Measurements from ENCODE around the gene BLTP3A. TPM values are rescaled to one million over a fixed set of nuclear protein-coding genes. Genes with fewer than 3 reads are reported as not detected.

The BLTP3A gene
- total and polyA plus RNA-seq, 2 of the 8 experiments (the other 6 are each of a cell fraction or from before 2014, with no cell fraction given): 8.5 to 17.2 TPM

DNA sequence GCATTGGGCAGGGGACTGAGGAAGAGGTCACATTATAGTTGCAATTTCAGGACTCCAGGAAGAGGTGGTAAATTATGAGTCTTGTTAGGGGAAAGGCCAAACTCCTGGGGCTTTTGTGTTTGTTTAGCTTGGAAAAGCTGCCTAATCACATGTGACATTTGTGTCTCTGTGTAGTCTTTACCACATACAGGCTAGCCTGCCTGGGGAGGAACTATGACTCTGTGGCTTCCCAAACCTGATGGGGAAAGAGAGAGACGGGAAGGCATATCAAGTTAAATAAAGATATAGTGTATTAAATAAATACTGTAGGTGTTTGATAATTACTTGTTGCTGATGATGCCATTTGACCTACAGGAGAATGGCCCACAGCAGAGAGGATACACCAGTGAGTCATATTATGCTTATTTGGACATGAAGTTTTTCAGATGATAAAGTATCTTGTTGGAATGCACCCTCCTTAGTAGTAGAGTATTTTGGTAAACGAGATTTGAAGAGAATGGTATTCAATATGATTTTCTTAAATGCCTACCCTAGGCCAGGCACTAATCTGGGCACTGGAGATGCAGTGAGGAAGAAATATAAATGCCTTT, 4.0 kb downstream of the BLTP3A start:
- no peak for DNase-seq (ENCODE audit: low read depth in 1 of 2, low spot score in 2 of 2)
- H2BK120ac ChIP-seq (replicated peaks; ENCODE audit: low read depth, low read length): no peak overlapping the region
- H3K56ac ChIP-seq (replicated peaks; ENCODE audit: insufficient read length, low read depth, low read length): no peak overlapping the region
- H2BK15ac ChIP-seq (ENCODE audit: low read length): no peak overlapping the region
- H4K91ac ChIP-seq (replicated peaks; ENCODE audit: insufficient read length, low read length): no peak overlapping the region
- CTCF ChIA-PET (ENCODE audit: partially characterized antibody): interaction anchor here (0.5 kb wide), 1 partner anchor 16 kb away, joined by 3 read pairs; no protein-coding TSS in a partner anchor
- peaks cover 0 to 62% of the 10 kb centered on the region in 2 experiments; a peak in 3 of 4 replicates for H3K79me2 ChIP-seq (ENCODE audit: control insufficient read depth in 1 of 2, insufficient read depth in 2 of 2, low read length in 2 of 2)
- H3K23ac ChIP-seq (ENCODE audit: insufficient read length): no peak overlapping the region
- H4K8ac ChIP-seq (ENCODE audit: extremely low read depth, insufficient read depth, low read length): no peak overlapping the region
- no peak overlapping the region for H2BK12ac ChIP-seq (ENCODE audit: low read depth, low read length)
- H2BK20ac ChIP-seq (ENCODE audit: low read length): no peak overlapping the region
- no peak overlapping the region for H3K4ac ChIP-seq (replicated peaks; ENCODE audit: insufficient read length, low read depth, low read length)
- H3K9me3 ChIP-seq (ENCODE audit: insufficient read depth in 2 of 2, low read depth in 1 of 2, low read length in 1 of 2): no peaks in the 10 kb centered on the region
- no peaks in the 10 kb centered on the region for H3K27me3 ChIP-seq (replicated peaks in 1 of 4; ENCODE audit: control insufficient read depth in 3 of 4, extremely low read depth in 1 of 4, insufficient read depth in 3 of 4, low read length in 3 of 4)
- FAIRE-seq: no peak
- H4K20me1 ChIP-seq (replicated peaks in 1 of 2; ENCODE audit: control insufficient read depth in 1 of 2, insufficient read depth in 2 of 2, low read length in 2 of 2): peaks cover 0 to 1% of the 10 kb centered on the region in 2 experiments
- H2BK5ac ChIP-seq (ENCODE audit: low read depth, low read length): no peak overlapping the region
- WGBS, 2 experiments (ENCODE audit: extremely low coverage in 1 of 2, insufficient coverage in 1 of 2, insufficient read length in 1 of 2, insufficient replicate concordance in 2 of 2, low coverage in 1 of 2, low lambda C conversion rate in 2 of 2, missing lambda C conversion rate in 1 of 2): 83% methylated on average over 2 of the region's 2 CpGs; no CpG with 5 or more reads in 1 of the 2 experiments
- H3K18ac ChIP-seq (ENCODE audit: extremely low read depth, low read length): no peak overlapping the region
- TF ChIP-seq POLR2A (IDR thresholded peaks at IDR 0.05; ENCODE audit: control extremely low read depth in 1 of 2, low read depth in 2 of 2, low read length in 2 of 2): no peak
- H3K4me2 ChIP-seq (ENCODE audit: insufficient read depth in 1 of 2, low read depth in 2 of 2, low read length in 2 of 2): no peak overlapping the region
- POLR2A ChIA-PET (ENCODE audit: partially characterized antibody): interaction anchor here (0.6 to 4.8 kb wide), 5 partner anchors 11 to 53 kb away, joined by 3 to 24 read pairs (median 5); no protein-coding TSS in a partner anchor
- H3K14ac ChIP-seq (ENCODE audit: insufficient read length): no peak overlapping the region
- no peak overlapping the region for H2AFZ ChIP-seq (ENCODE audit: low read length)
- no peak overlapping the region for H3K27ac ChIP-seq (ENCODE audit: low read depth, low read length)
- H4K5ac ChIP-seq (ENCODE audit: insufficient read length, low read depth, low read length): no peak overlapping the region
- no peak overlapping the region; a peak in 1 of 7 replicates for H3K9ac ChIP-seq (replicated peaks in 1 of 4; ENCODE audit: extremely low read depth in 1 of 4, low read depth in 3 of 4, low read length in 3 of 4)
- H3K4me3 ChIP-seq (ENCODE audit: extremely low read depth in 1 of 4, insufficient read depth in 2 of 4, low read depth in 3 of 4, low read length in 4 of 4): no peak overlapping the region
- peaks cover 12% of the 10 kb centered on the region; the same call in 1 of the 2 replicates for H3K23me2 ChIP-seq (ENCODE audit: low read depth, low read length)
- H2AK5ac ChIP-seq (ENCODE audit: low read depth, low read length): no peak overlapping the region
- peaks cover 0 to 2% (median under 1%) of the 10 kb centered on the region in 4 experiments; a peak in 2 of 7 replicates for H3K4me1 ChIP-seq (replicated peaks in 1 of 4; ENCODE audit: control insufficient read depth in 3 of 4, insufficient read depth in 4 of 4, low read length in 3 of 4)
- peaks cover 5% of the 10 kb centered on the region; the same call in 1 of the 2 replicates for H3K79me1 ChIP-seq (ENCODE audit: low read depth, low read length)
- no peaks in the 10 kb centered on the region for H3K36me3 ChIP-seq (ENCODE audit: control insufficient read depth in 2 of 4, insufficient read depth in 4 of 4, low read length in 3 of 4)

Data from H1 (cell line).